ENCODE results near the gene DYNLT2.
A peak's percentile ranks its signal among the peaks of the same experiment; 100 is the strongest.

DNA sequence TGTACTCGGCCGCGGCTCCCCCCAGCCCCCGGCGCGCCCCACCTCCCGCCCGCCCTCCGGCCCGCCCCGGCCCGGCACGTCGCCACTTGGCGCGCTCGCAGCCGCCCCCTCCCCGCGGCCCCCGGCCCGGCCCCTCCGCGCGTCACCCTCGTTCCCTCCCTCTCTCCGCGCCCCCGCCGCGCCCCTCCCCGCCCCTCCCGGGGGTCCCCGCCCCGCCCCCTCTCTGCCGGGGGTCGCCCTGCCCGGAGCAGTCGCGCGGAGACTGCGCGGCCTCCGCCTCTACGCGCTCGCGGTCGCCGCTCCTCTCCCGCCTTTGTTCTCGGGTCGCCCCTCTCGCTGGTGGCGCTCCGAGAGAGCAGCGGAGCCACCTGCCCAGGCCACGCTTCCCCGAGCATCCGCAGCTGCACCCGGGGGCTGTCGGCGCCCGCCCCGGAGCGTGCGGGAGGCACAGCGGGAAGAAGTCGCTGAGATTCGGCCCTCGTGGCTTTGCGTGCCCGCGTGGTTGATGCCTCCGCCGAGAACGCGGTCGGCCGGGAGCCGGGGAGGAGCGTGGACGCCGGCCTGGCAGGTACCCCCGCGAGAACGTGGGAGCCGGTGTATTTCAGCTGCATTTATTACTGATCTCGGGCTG, 26.8 kb downstream of the DYNLT2 start, which contains the start of gene PHF10:
- TF ChIP-seq EZH2phosphoT487 (IDR thresholded peaks at IDR 0.05; ENCODE audit: borderline replicate concordance, low read depth), result no peak
- TF ChIP-seq RAD21 (IDR thresholded peaks at IDR 0.05; ENCODE audit: low read length), result no peak
- TF ChIP-seq, protein P1, sequence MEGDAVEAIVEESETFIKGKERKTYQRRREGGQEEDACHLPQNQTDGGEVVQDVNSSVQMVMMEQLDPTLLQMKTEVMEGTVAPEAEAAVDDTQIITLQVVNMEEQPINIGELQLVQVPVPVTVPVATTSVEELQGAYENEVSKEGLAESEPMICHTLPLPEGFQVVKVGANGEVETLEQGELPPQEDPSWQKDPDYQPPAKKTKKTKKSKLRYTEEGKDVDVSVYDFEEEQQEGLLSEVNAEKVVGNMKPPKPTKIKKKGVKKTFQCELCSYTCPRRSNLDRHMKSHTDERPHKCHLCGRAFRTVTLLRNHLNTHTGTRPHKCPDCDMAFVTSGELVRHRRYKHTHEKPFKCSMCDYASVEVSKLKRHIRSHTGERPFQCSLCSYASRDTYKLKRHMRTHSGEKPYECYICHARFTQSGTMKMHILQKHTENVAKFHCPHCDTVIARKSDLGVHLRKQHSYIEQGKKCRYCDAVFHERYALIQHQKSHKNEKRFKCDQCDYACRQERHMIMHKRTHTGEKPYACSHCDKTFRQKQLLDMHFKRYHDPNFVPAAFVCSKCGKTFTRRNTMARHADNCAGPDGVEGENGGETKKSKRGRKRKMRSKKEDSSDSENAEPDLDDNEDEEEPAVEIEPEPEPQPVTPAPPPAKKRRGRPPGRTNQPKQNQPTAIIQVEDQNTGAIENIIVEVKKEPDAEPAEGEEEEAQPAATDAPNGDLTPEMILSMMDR (IDR thresholded peaks at IDR 0.05), result no peak
- TF ChIP-seq, protein P2, sequence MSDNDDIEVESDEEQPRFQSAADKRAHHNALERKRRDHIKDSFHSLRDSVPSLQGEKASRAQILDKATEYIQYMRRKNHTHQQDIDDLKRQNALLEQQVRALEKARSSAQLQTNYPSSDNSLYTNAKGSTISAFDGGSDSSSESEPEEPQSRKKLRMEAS (IDR thresholded peaks at IDR 0.05; ENCODE audit: low read depth), result peak; percentile 86
